Measurements from ENCODE around the gene KCNIP4.

The KCNIP4 gene

GRCh38 chr4:21753084-21753760 is 195.3 kb downstream of the KCNIP4 start:
- DNase-seq = no peak

GRCh38 chr4:21752616-21753015 is 196.0 kb downstream of the KCNIP4 start:
- no peak for DNase-seq

GRCh38 chr4:21749924-21750323 is 198.6 kb downstream of the KCNIP4 start:
- DNase-seq = no peak

GRCh38 chr4:21749412-21749811 is 199.2 kb downstream of the KCNIP4 start:
- DNase-seq = no peak

GRCh38 chr4:21744046-21744445 is 204.5 kb downstream of the KCNIP4 start:
- no peak for DNase-seq

- no peak for DNase-seq
Observed at GRCh38 chr4:21742326-21742725, 206.2 kb downstream of the KCNIP4 start.

GRCh38 chr4:21738821-21739220 is 209.8 kb downstream of the KCNIP4 start:
- no peak for DNase-seq

- DNase-seq = no peak
Observed at GRCh38 chr4:21735866-21736265, 212.7 kb downstream of the KCNIP4 start.

- DNase-seq = no peak
Observed at GRCh38 chr4:21733894-21734630, 214.5 kb downstream of the KCNIP4 start.

GRCh38 chr4:21728304-21728703 is 220.3 kb downstream of the KCNIP4 start:
- no peak for DNase-seq

- no peak for DNase-seq
Observed at GRCh38 chr4:21726255-21726815, 222.2 kb downstream of the KCNIP4 start.

- DNase-seq = no peak
Observed at GRCh38 chr4:21722157-21722839, 226.3 kb downstream of the KCNIP4 start.

- no peak for DNase-seq
Observed at GRCh38 chr4:21716531-21716930, 232.0 kb downstream of the KCNIP4 start.

GRCh38 chr4:21710179-21710835 is 238.3 kb downstream of the KCNIP4 start:
- DNase-seq = no peak

GRCh38 chr4:21709761-21710160 is 238.8 kb downstream of the KCNIP4 start:
- no peak for DNase-seq

GRCh38 chr4:21709031-21709430 is 239.5 kb downstream of the KCNIP4 start:
- DNase-seq = no peak

- DNase-seq = no peak
Observed at GRCh38 chr4:21699446-21699845, 249.1 kb downstream of the KCNIP4 start.

- no peak for DNase-seq
Observed at GRCh38 chr4:21697583-21697982, 251.0 kb downstream of the KCNIP4 start.

GRCh38 chr4:21695141-21695540 is 253.4 kb downstream of the KCNIP4 start:
- no peak for DNase-seq

- no peak for DNase-seq
Observed at GRCh38 chr4:21692241-21692640, 256.3 kb downstream of the KCNIP4 start.

GRCh38 chr4:21688596-21689265 is 259.8 kb downstream of the KCNIP4 start:
- no peak for DNase-seq

- no peak for DNase-seq
Observed at GRCh38 chr4:21685911-21686310, 262.7 kb downstream of the KCNIP4 start.

Data from T-helper 9 cell (primary cell).